GM23338 (cell line): ENCODE results near the gene SH2D6. TPM values are rescaled to one million over a fixed set of nuclear protein-coding genes. Genes with fewer than 3 reads are reported as not detected.

Source experiments
- ATAC-seq: fragments of 200-7000 bp; cut with Tn5 transposase; 3 replicates; pipeline ENCODE4 v1.9.1; 2020
- DNase-seq: peaks from one replicate; pipeline ENCODE4 v3.0.0-alpha.2; 2015; ENCODE audit warnings: low spot score
- H2AFZ ChIP-seq: fragments of 200-600 bp; sonication (generic); 2 replicates; pipeline ENCODE4 v1.8.0; 2016; ENCODE audit warnings: antibody characterized with exemption, mild to moderate bottlenecking, moderate library complexity
- H3F3A ChIP-seq: fragments of 200-600 bp; sonication (generic); replicated peaks from 2 replicates; pipeline ENCODE4 v1.8.0; 2017; ENCODE audit warnings: antibody characterized with exemption, mixed run types, low read depth
- H3K27ac ChIP-seq: fragments of 200-600 bp; sonication (generic); 2 replicates; pipeline ENCODE4 v1.6.1; 2016; ENCODE audit warnings: low read depth
- H3K27me3 ChIP-seq: fragments of 200-600 bp; sonication (generic); 2 replicates; pipeline ENCODE4 v1.8.0; 2016; ENCODE audit warnings: mild to moderate bottlenecking, mixed run types, moderate library complexity; ENCODE audit not compliant: insufficient read depth
- H3K36me3 ChIP-seq: fragments of 200-600 bp; sonication (generic); 2 replicates; pipeline ENCODE4 v1.8.0; 2016; ENCODE audit warnings: mild to moderate bottlenecking; ENCODE audit not compliant: insufficient read depth
- H3K4me1 ChIP-seq: fragments of 200-600 bp; sonication (generic); 2 replicates; pipeline ENCODE4 v1.8.0; 2016; ENCODE audit warnings: mild to moderate bottlenecking, moderate library complexity; ENCODE audit not compliant: insufficient read depth
- H3K4me2 ChIP-seq: fragments of 200-600 bp; sonication (generic); 2 replicates; pipeline ENCODE4 v1.7.1; 2017; ENCODE audit warnings: mixed run types
- H3K4me3 ChIP-seq: fragments of 200-600 bp; sonication (generic); 2 replicates; pipeline ENCODE4 v1.6.1; 2016; ENCODE audit warnings: mixed run types
- H3K79me2 ChIP-seq: fragments of 200-600 bp; sonication (generic); replicated peaks from 2 replicates; pipeline ENCODE4 v1.8.0; 2017; ENCODE audit warnings: mild to moderate bottlenecking; ENCODE audit not compliant: insufficient read depth
- H3K9me2 ChIP-seq: fragments of 200-600 bp; sonication (generic); 2 replicates; pipeline ENCODE4 v1.8.0; 2017; ENCODE audit not compliant: insufficient read depth
- H4K20me1 ChIP-seq: fragments of 200-600 bp; sonication (generic); replicated peaks from 2 replicates; pipeline ENCODE4 v1.8.0; 2017; ENCODE audit warnings: mild to moderate bottlenecking; ENCODE audit not compliant: insufficient read depth
- H3K27ac Mint-ChIP-seq: 2 replicates; pipeline ENCODE4 v1.8.0; 2020; ENCODE audit warnings: inconsistent platforms, mild to moderate bottlenecking, moderate library complexity, mixed read lengths
- H3K27me3 Mint-ChIP-seq: 3 replicates; pipeline ENCODE4 v1.8.0; 2022; ENCODE audit warnings: low read depth, mild to moderate bottlenecking, moderate library complexity, mixed read lengths, inconsistent platforms; ENCODE audit not compliant: insufficient read depth, poor library complexity
- H3K36me3 Mint-ChIP-seq: 3 replicates; pipeline ENCODE4 v1.8.0; 2021; ENCODE audit warnings: low read depth, mild to moderate bottlenecking, inconsistent platforms, moderate library complexity, mixed read lengths
- H3K4me1 Mint-ChIP-seq: 3 replicates; pipeline ENCODE4 v1.8.0; 2020; ENCODE audit warnings: mild to moderate bottlenecking, inconsistent platforms, mixed read lengths
- H3K4me3 Mint-ChIP-seq: 3 replicates; pipeline ENCODE4 v1.8.0; 2021; ENCODE audit warnings: moderate library complexity, mild to moderate bottlenecking, inconsistent platforms, mixed read lengths
- H3K9me3 Mint-ChIP-seq: 3 replicates; pipeline ENCODE4 v1.8.0; 2020; ENCODE audit warnings: moderate library complexity, mild to moderate bottlenecking, inconsistent platforms, mixed read lengths
- CREB1 ChIP-seq: fragments of 250-450 bp; sonication (Bioruptor Pico); IDR thresholded peaks from 2 replicates; pipeline ENCODE4 v1.5.0; 2020; ENCODE audit warnings: low read depth, mild to moderate bottlenecking, moderate library complexity
- CTCF ChIP-seq, 2 experiments: fragments of 200-600 bp in 1 of 2; sonication (generic) in 1 of 2; conservative IDR thresholded peaks; 2 replicates each; pipeline versions ENCODE4 v1.5.1 to v1.6.1; 2016 to 2017; ENCODE audit warnings: antibody characterized with exemption in 2 of 2, low read depth in 2 of 2, mild to moderate bottlenecking in 2 of 2, moderate library complexity in 1 of 2
- POLR2AphosphoS5 ChIP-seq: IDR thresholded peaks from 2 replicates; pipeline ENCODE4 v1.6.1; 2016; ENCODE audit warnings: antibody characterized with exemption, low read depth
- polyA plus RNA-seq: library from polyadenylated mRNA; unstranded; fragments of >200 nt; fragmentation: Nextera tagmentation; extraction: Ambion mirVana; gene quantifications from 2 replicates; pipeline ENCODE4 v1.2.1, GENCODE V29; 2016
- total RNA-seq: library from RNA; depleted of rRNA; stranded (reverse); fragments of >200 nt; shearing (Covaris generic); gene quantifications from 2 replicates; pipeline ENCODE4 v1.2.3, GENCODE V29; 2014
- TF ChIP-seq, protein P1 (sequence below): fragments of 250-450 bp; sonication (Bioruptor Pico); IDR thresholded peaks from 2 replicates; pipeline ENCODE4 v1.5.0; 2020; ENCODE audit warnings: mild to moderate bottlenecking, moderate library complexity

The SH2D6 gene
- total and polyA plus RNA-seq, 2 experiments from 2014 or later: 0.37 TPM; not detected in 1

- TF ChIP-seq, protein P1, sequence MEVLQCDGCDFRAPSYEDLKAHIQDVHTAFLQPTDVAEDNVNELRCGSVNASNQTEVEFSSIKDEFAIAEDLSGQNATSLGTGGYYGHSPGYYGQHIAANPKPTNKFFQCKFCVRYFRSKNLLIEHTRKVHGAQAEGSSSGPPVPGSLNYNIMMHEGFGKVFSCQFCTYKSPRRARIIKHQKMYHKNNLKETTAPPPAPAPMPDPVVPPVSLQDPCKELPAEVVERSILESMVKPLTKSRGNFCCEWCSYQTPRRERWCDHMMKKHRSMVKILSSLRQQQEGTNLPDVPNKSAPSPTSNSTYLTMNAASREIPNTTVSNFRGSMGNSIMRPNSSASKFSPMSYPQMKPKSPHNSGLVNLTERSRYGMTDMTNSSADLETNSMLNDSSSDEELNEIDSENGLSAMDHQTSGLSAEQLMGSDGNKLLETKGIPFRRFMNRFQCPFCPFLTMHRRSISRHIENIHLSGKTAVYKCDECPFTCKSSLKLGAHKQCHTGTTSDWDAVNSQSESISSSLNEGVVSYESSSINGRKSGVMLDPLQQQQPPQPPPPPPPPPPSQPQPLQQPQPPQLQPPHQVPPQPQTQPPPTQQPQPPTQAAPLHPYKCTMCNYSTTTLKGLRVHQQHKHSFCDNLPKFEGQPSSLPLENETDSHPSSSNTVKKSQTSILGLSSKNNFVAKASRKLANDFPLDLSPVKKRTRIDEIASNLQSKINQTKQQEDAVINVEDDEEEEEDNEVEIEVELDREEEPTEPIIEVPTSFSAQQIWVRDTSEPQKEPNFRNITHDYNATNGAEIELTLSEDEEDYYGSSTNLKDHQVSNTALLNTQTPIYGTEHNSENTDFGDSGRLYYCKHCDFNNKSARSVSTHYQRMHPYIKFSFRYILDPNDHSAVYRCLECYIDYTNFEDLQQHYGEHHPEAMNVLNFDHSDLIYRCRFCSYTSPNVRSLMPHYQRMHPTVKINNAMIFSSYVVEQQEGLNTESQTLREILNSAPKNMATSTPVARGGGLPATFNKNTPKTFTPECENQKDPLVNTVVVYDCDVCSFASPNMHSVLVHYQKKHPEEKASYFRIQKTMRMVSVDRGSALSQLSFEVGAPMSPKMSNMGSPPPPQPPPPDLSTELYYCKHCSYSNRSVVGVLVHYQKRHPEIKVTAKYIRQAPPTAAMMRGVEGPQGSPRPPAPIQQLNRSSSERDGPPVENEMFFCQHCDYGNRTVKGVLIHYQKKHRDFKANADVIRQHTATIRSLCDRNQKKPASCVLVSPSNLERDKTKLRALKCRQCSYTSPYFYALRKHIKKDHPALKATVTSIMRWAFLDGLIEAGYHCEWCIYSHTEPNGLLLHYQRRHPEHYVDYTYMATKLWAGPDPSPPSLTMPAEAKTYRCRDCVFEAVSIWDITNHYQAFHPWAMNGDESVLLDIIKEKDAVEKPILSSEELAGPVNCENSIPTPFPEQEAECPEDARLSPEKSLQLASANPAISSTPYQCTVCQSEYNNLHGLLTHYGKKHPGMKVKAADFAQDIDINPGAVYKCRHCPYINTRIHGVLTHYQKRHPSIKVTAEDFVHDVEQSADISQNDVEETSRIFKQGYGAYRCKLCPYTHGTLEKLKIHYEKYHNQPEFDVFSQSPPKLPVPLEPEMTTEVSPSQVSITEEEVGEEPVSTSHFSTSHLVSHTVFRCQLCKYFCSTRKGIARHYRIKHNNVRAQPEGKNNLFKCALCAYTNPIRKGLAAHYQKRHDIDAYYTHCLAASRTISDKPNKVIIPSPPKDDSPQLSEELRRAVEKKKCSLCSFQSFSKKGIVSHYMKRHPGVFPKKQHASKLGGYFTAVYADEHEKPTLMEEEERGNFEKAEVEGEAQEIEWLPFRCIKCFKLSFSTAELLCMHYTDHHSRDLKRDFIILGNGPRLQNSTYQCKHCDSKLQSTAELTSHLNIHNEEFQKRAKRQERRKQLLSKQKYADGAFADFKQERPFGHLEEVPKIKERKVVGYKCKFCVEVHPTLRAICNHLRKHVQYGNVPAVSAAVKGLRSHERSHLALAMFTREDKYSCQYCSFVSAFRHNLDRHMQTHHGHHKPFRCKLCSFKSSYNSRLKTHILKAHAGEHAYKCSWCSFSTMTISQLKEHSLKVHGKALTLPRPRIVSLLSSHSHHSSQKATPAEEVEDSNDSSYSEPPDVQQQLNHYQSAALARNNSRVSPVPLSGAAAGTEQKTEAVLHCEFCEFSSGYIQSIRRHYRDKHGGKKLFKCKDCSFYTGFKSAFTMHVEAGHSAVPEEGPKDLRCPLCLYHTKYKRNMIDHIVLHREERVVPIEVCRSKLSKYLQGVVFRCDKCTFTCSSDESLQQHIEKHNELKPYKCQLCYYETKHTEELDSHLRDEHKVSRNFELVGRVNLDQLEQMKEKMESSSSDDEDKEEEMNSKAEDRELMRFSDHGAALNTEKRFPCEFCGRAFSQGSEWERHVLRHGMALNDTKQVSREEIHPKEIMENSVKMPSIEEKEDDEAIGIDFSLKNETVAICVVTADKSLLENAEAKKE (CRISPR knock-in tag): no peak
- TF ChIP-seq POLR2AphosphoS5: no peak
Measured at GRCh38 chr2:85401844-85402243, 16.7 kb upstream of the SH2D6 start (continued).

DNA sequence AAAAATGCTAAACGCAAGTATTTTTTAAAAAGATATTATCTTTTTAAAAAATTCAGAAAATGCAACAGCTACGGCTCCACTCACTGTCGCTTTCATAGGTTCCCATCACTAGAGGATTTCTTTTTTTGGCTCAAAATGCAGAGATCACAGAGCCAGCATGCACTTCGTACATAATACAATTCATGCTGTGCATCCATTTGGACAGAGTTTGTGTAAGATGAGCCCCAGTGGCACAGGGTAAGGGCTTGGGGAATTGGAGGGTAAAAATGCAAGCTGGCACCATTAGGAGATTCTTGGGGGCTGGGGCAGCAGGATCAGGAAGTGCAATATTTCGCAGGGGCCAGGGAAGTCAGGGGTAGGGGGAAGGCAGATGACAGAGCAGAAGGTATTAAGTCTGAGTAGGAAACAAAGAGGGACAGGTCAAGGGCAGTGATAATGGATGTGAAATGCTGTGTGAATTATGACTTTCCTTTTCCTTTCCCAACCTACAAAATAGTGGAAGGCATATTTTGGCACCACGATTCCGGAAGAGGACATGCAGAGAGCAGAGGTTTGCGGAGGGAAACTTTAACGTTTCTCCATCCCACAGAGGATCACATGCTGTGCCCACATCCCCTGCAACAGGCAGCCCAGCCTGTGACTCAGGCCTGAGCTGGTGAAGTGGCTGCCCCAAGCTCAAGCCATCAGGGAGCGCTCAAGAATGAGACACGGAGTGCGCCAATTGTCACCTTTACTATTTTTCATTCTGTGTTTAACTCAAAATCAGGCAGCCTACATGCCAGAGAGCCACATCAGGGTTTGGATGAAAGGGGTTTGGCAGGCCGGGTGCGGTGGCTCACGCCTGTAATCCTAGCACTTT lies 13.1 kb upstream of the SH2D6 start:
- no peak overlapping the region for H3K4me3 ChIP-seq
- peaks cover 10% of the 10 kb centered on the region for H3K36me3 Mint-ChIP-seq

More for the DNA sequence above, 13.1 kb upstream of the SH2D6 start:
- H3K4me2 ChIP-seq: peak overlapping the region; percentile 57; the same call in 1 of the 2 replicates
- DNase-seq (no peak), ATAC-seq (peak; percentile 34)
- no peaks in the 10 kb centered on the region for H4K20me1 ChIP-seq
- H3F3A ChIP-seq: peaks cover 10% of the 10 kb centered on the region; the same call in 1 of the 2 replicates
- H2AFZ ChIP-seq: no peak overlapping the region
- peaks cover 29% of the 10 kb centered on the region for H3K4me1 ChIP-seq
- Mint-ChIP-seq H3K27me3 (peaks cover 10% of the 10 kb centered on the region), H3K4me1 (peaks cover 31% of the 10 kb centered on the region), H3K9me3 (peaks cover 13% of the 10 kb centered on the region), H3K27ac (peak overlapping the region; percentile 2; the same call in 1 of the 2 replicates), H3K4me3 (no peak overlapping the region)
- TF ChIP-seq CTCF (conservative IDR thresholded peaks at IDR 0.05; ENCODE audit: low read depth in 2 of 2): 0 out of 4 replicates have a peak, but pooled peaks of 1 of the 2 experiments have one; percentile 5
- TF ChIP-seq CREB1 (CRISPR knock-in tag): no peak
- peak overlapping the region; percentile 74; the same call in 1 of the 2 replicates for H3K27ac ChIP-seq
- no peaks in the 10 kb centered on the region for H3K9me2 ChIP-seq
- peaks cover 9% of the 10 kb centered on the region for H3K79me2 ChIP-seq
- H3K36me3 ChIP-seq: peaks cover 8% of the 10 kb centered on the region; the same call in 1 of the 2 replicates
- no peaks in the 10 kb centered on the region for H3K27me3 ChIP-seq
